D721Med (cell line): ENCODE measurements around the gene COPB1.

Experiments used
- DNase-seq: peaks from one replicate; pipeline ENCODE4 v3.0.0; 2011; ENCODE audit warnings: low spot score; ENCODE audit not compliant: insufficient read length
- FAIRE-seq: peaks from 2 replicates; lab custom pipeline; 2011; peaks lifted over from hg19 to GRCh38; lab: Jason Lieb, UNC
- CTCF ChIP-seq: IDR thresholded peaks from 2 replicates; pipeline ENCODE4 v1.5.1; 2012; ENCODE audit warnings: mild to moderate bottlenecking, control low read depth; ENCODE audit not compliant: insufficient read depth; ENCODE audit errors: missing control alignments

COPB1 gene

GRCh38 chr11:14449302-14449714, 50.3 kb downstream of the COPB1 start:
- DNase-seq (no peak), FAIRE-seq (no peak)
- no peak for TF ChIP-seq CTCF

- FAIRE-seq (no peak), DNase-seq (no peak)
- no peak for TF ChIP-seq CTCF
These were observed 51.4 kb downstream of the COPB1 start for GRCh38 chr11:14448240-14448639.

DNA sequence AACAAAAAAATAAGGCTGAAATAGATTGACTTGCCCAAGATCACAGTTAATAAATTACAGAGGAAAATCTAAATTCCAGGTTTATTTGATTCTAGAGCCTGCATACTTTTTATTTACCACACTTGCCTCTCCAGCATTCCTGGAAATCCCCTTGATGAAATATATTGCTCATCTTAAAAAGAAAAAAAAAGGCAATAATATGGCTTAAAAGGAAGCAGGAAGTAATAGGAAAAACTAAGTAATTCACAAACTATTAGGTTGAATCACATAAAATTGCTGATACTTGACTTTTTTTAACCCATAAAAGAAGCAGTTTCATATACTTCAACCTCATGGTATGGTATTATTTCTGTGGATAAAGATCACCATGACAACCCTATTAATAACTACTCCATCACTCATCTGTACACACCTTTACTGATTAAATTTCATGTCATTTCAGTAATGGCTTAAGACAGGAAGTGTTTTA, 52.9 kb downstream of the COPB1 start:
- no peak for TF ChIP-seq CTCF
- FAIRE-seq (no peak), DNase-seq (no peak)

DNA sequence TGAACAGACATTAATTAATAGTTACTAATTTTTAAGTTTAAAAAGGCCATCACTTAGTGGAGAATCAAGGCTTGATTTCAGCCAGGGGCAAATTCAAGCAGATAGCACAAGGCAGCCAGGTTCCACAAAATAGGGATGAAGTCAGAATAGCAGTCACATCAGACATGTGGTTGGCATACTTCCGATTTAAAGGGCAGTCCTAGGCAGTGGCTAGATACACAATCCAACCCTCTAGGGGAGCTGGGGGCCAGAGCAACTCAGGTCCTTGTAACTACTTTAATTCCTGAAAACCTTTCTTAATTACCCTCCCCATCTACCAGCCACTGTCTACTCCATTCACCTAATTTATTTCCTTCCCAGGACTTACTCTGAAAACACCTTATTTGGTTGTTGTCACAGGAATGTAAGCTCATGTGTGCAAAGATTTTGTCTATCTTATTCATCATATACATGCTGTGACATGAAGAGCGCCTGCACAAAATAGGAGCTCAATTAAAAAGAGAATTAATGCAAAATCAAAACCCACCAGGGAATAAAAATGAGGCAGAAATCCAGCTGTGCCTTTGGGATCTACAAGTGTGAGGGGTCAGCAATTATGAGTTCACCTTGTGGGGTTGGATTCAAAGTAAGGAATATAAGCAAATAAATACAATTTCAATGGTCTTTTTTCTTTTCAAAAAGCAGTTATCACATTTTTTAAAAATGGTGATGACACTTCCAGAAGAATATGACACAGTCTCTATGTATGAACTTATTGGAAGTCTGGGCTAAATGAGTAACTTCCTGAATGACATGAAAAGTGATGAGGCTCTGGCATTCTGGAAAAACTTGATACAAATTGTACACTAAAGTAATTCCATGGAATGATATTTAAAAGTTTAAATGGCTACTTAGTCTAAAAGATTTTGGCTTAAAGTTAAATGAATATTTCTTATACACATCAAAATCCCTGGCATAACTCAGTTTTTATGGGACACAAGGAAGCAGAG, 53.8 kb downstream of the COPB1 start:
- FAIRE-seq (no peak), DNase-seq (no peak)
- no peak for TF ChIP-seq CTCF

- FAIRE-seq (no peak), DNase-seq (no peak)
- no peak for TF ChIP-seq CTCF
These were observed 55.0 kb downstream of the COPB1 start for GRCh38 chr11:14444441-14445189.

DNA sequence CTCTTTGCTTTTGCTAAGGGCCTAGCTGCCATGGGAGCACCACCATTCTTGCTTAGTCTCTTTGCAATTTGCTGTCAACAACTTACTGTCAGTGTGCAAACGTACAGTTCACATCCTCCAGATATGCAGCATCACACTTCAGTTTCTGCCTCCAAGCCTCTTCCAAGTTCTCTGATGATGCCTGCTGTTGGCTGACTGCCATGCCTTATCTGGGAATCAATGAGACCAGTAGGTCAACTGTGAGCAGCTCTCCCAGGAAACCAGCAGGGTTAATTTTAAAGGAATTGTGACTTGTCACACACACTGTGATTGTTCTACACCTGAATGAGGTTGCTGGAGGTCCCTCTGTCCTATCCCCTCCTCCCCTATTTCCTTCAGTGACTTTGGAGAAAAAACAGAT, 56.0 kb downstream of the COPB1 start:
- no peak for TF ChIP-seq CTCF
- no peak for FAIRE-seq
- DNase-seq, result no peak
